GM23248 (cell line): Measurements from ENCODE around the gene TSPEAR.

ENCODE experiments used
- EZH2 ChIP-seq: fragments of 200-600 bp; sonication (generic); IDR thresholded peaks from 2 replicates; pipeline ENCODE4 v1.6.1; 2018; ENCODE audit warnings: antibody characterized with exemption, mild to moderate bottlenecking; ENCODE audit not compliant: insufficient read depth, poor library complexity, severe bottlenecking
- EZH2phosphoT487 ChIP-seq: fragments of 200-600 bp; sonication (generic); IDR thresholded peaks from 2 replicates; pipeline ENCODE4 v1.6.1; 2018; ENCODE audit warnings: antibody characterized with exemption, moderate library complexity, mild to moderate bottlenecking, low read depth; ENCODE audit not compliant: insufficient read depth

GRCh38 chr21:44568667-44569556 lies 142.5 kb downstream of the TSPEAR start:
- no peak for TF ChIP-seq EZH2phosphoT487
- no peak for TF ChIP-seq EZH2
